GM12878 (cell line): ENCODE results near the gene ZBTB32. TPM values are rescaled to one million over a fixed set of nuclear protein-coding genes. Genes with fewer than 3 reads are reported as not detected.
A peak's percentile ranks its signal among the peaks of the same experiment; 100 is the strongest.

Experiments
- CEBPB ChIP-seq, 2 experiments: fragments of 150-350 bp in 1 of 2; IDR thresholded peaks; 2 replicates each; pipeline ENCODE4 v1.6.1; 2012 to 2014; ENCODE audit warnings: low read depth in 2 of 2, low read length in 2 of 2, borderline replicate concordance in 1 of 2, inconsistent platforms in 1 of 2
- CHD1 ChIP-seq: IDR thresholded peaks from 2 replicates; pipeline ENCODE4 v1.6.1; 2012; ENCODE audit warnings: low read depth, low read length, improper control_type of control experiment
- E2F4 ChIP-seq: IDR thresholded peaks from 2 replicates; pipeline ENCODE4 v1.6.1; 2012; ENCODE audit warnings: low read depth, low read length, improper control_type of control experiment
- E2F8 ChIP-seq: fragments of 450-650 bp; IDR thresholded peaks from 2 replicates; pipeline ENCODE4 v1.6.1; 2018; ENCODE audit warnings: mild to moderate bottlenecking, low read depth, moderate library complexity; ENCODE audit not compliant: partially characterized antibody
- EGR1 ChIP-seq, 2 experiments: IDR thresholded peaks; 1 replicate in 1 of 2; 2 replicates in 1 of 2; pipeline ENCODE4 v1.6.1; 2011 to 2012; ENCODE audit warnings: low read depth in 2 of 2, low read length in 2 of 2, borderline replicate concordance in 1 of 2, mild to moderate bottlenecking in 1 of 2, moderate library complexity in 1 of 2
- JUNB ChIP-seq: IDR thresholded peaks from 2 replicates; pipeline ENCODE4 v1.6.1; 2016; ENCODE audit warnings: antibody characterized with exemption, mild to moderate bottlenecking
- MLLT1 ChIP-seq: fragments of 450-650 bp; IDR thresholded peaks from 2 replicates; pipeline ENCODE4 v1.6.1; 2016; ENCODE audit warnings: mild to moderate bottlenecking
- MTA2 ChIP-seq: fragments of 450-650 bp; IDR thresholded peaks from 2 replicates; pipeline ENCODE4 v1.6.1; 2016; ENCODE audit warnings: low read depth, mild to moderate bottlenecking, moderate library complexity
- NKRF ChIP-seq: fragments of 450-650 bp; conservative IDR thresholded peaks from 2 replicates; pipeline ENCODE4 v1.6.1; 2017; ENCODE audit warnings: mild to moderate bottlenecking, moderate library complexity
- PAX5 ChIP-seq: IDR thresholded peaks from 2 replicates; pipeline ENCODE4 v1.6.1; 2011; ENCODE audit warnings: low read depth, low read length, borderline replicate concordance
- RB1 ChIP-seq: fragments of 450-650 bp; formaldehyde crosslinking; IDR thresholded peaks from 2 replicates; pipeline ENCODE4 v1.6.1; 2017; ENCODE audit warnings: mild to moderate bottlenecking, borderline replicate concordance
- RBBP5 ChIP-seq: fragments of 200-600 bp; sonication (generic); conservative IDR thresholded peaks from 2 replicates; pipeline ENCODE4 v1.6.1; 2016
- SIN3A ChIP-seq: IDR thresholded peaks from 2 replicates; pipeline ENCODE4 v1.6.1; 2012; ENCODE audit warnings: low read depth, low read length, improper control_type of control experiment
- SIX5 ChIP-seq: IDR thresholded peaks from 2 replicates; pipeline ENCODE4 v1.6.1; 2011; ENCODE audit warnings: mild to moderate bottlenecking, low read depth, low read length, moderate library complexity; ENCODE audit not compliant: severe bottlenecking
- SMAD1 ChIP-seq: fragments of 450-650 bp; IDR thresholded peaks from 2 replicates; pipeline ENCODE4 v1.6.1; 2018; ENCODE audit warnings: mild to moderate bottlenecking, low read depth; ENCODE audit not compliant: partially characterized antibody
- SP1 ChIP-seq: IDR thresholded peaks from one replicate; pipeline ENCODE4 v1.6.1; 2011; ENCODE audit warnings: low read depth, low read length
- SRF ChIP-seq, 2 experiments: IDR thresholded peaks; 2 replicates each; pipeline ENCODE4 v1.6.1; 2011; ENCODE audit warnings: low read depth in 2 of 2, low read length in 2 of 2, mild to moderate bottlenecking in 1 of 2, moderate library complexity in 1 of 2
- USF2 ChIP-seq: IDR thresholded peaks from 2 replicates; pipeline ENCODE4 v1.6.1; 2011; ENCODE audit warnings: low read depth, low read length, improper control_type of control experiment, borderline replicate concordance
- polyA plus RNA-seq, 11 experiments: library from polyadenylated mRNA; depleted of rRNA in 4 of 11; unstranded in 6 of 11; stranded (reverse) in 5 of 11; fragments of >200 nt; fragmentation: Nextera tagmentation in 4 of 11; fragmentation: Illumina TruSeq in 1 of 11; extraction: Ambion mirVana in 4 of 11; extraction: Trizol in 1 of 11; gene quantifications; 1 replicate in 1 of 11; 2 replicates in 10 of 11; pipeline versions ENCODE4 v1.2.1 to v1.2.3, GENCODE V29; 2011 to 2016; ENCODE audit warnings: inconsistent platforms in 2 of 11, missing spikeins in 2 of 11, low read depth in 1 of 11
- total RNA-seq, 4 experiments: library from RNA; depleted of rRNA in 3 of 4; stranded (reverse); fragments of >200 nt in 3 of 4; fragmentation: Illumina TruSeq in 1 of 4; extraction: Trizol in 1 of 4; gene quantifications; 2 replicates each; pipeline versions ENCODE4 v1.2.1 to v1.2.3, GENCODE V29; 2013 to 2021

The ZBTB32 gene
- total and polyA plus RNA-seq, 10 of the 15 experiments (the other 5 are each of a cell fraction or from before 2014, with no cell fraction given) = 1.0 to 46.7 (median 16.0) TPM

GRCh38 chr19:35744430-35745327 is 40.3 kb downstream of the ZBTB32 start (continued):
- TF ChIP-seq E2F4 (no peak), CEBPB (IDR thresholded peaks at IDR 0.05; ENCODE audit: borderline replicate concordance in 1 of 2, low read depth in 2 of 2, low read length in 2 of 2) (no peak), SIX5 (no peak), EGR1 (IDR thresholded peaks at IDR 0.05; ENCODE audit: borderline replicate concordance in 1 of 2, low read depth in 2 of 2, low read length in 2 of 2) (no peak), RB1 (peak; percentile 55; the same call in 1 of the 2 replicates), JUNB (no peak), E2F8 (peak; percentile 98), USF2 (no peak), RBBP5 (peak; percentile 73; the same call in 1 of the 2 replicates), MTA2 (no peak), SRF (IDR thresholded peaks at IDR 0.05; ENCODE audit: low read depth in 2 of 2, low read length in 2 of 2) (no peak), SIN3A (0 out of 2 replicates have a peak, but pooled peaks have one; percentile 10), CHD1 (no peak; the same call in 1 of the 2 replicates), MLLT1 (peak; percentile 47; the same call in 1 of the 2 replicates), SMAD1 (peak; percentile 34), SP1 (peak; percentile 69), NKRF (peak; percentile 27; the same call in 1 of the 2 replicates), PAX5 (peak; percentile 56; the same call in 1 of the 2 replicates)
